Gastroesophageal sphincter (tissue), 4 donors: ENCODE data around the gene PPFIBP1. TPM values are rescaled to one million over a fixed set of nuclear protein-coding genes. Genes with fewer than 3 reads are reported as not detected.

Source experiments
- ATAC-seq: fragments of 150-250 bp; one replicate; pipeline ENCODE4 v1.9.1; 2016; ENCODE audit warnings: mild to moderate bottlenecking, moderate library complexity
- H3K27ac ChIP-seq, 4 donors: fragments of 200-600 bp; sonication (generic) in 3 of 4; 1 replicate in 3 of 4; 2 replicates in 1 of 4; pipeline ENCODE4 v1.5.1; 2016 to 2019
- H3K27me3 ChIP-seq: fragments of 200-600 bp; sonication (generic); one replicate; pipeline ENCODE4 v1.5.1; 2019
- H3K36me3 ChIP-seq, 2 donors: fragments of 200-600 bp; sonication (generic); one replicate each; pipeline ENCODE4 v1.5.1; 2019; ENCODE audit warnings: control low read depth in 1 of 2
- H3K4me1 ChIP-seq, 3 donors: fragments of 200-600 bp; sonication (generic); 1 replicate in 2 of 3; 2 replicates in 1 of 3; pipeline ENCODE4 v1.5.1; 2016 to 2019; ENCODE audit warnings: control low read depth in 2 of 3
- H3K4me3 ChIP-seq, 2 donors: fragments of 200-600 bp; sonication (generic); one replicate each; pipeline ENCODE4 v1.5.1; 2019; ENCODE audit warnings: mild to moderate bottlenecking in 1 of 2, moderate library complexity in 1 of 2
- H3K9me3 ChIP-seq, 3 donors: fragments of 200-600 bp; sonication (generic); one replicate each; pipeline ENCODE4 v1.5.1; 2017 to 2019; ENCODE audit warnings: control low read depth in 2 of 3
- EP300 ChIP-seq: sonication (generic); formaldehyde crosslinking; IDR thresholded peaks from one replicate; pipeline ENCODE4 v1.6.1; 2017; ENCODE audit warnings: antibody characterized with exemption, mild to moderate bottlenecking
- POLR2A ChIP-seq, 2 donors: fragments of 450-650 bp; IDR thresholded peaks; one replicate each; pipeline ENCODE4 v1.6.1; 2017; ENCODE audit warnings: antibody characterized with exemption in 2 of 2, mild to moderate bottlenecking in 2 of 2, moderate library complexity in 1 of 2
- POLR2AphosphoS5 ChIP-seq: sonication (generic); formaldehyde crosslinking; IDR thresholded peaks from one replicate; pipeline ENCODE4 v1.6.1; 2017; ENCODE audit warnings: antibody characterized with exemption
- WGBS, 2 donors: methylation state at CpG; one replicate each; pipeline ENCODE4 v1.1.5; 2018; ENCODE audit warnings: low coverage in 1 of 2; 5-methylcytosine and 5-hydroxymethylcytosine counted together
- total RNA-seq, 4 donors: library from RNA; depleted of rRNA; stranded (reverse); fragments of >200 nt; gene quantifications; one replicate each; pipeline ENCODE4 v1.1.0, GENCODE V29; 2016
- TF ChIP-seq, protein P1 (sequence below), 4 experiments: fragments of 200-600 bp in 2 of 4; fragments of 450-650 bp in 2 of 4; sonication (generic) in 1 of 4; IDR thresholded peaks; one replicate each; pipeline ENCODE4 v1.5.1; 2017 to 2019; ENCODE audit warnings: antibody characterized with exemption in 4 of 4, mild to moderate bottlenecking in 2 of 4, moderate library complexity in 2 of 4

Gene PPFIBP1
- total RNA-seq, 4 donors from 2014 or later: 70.7 to 78.7 (median 72.5) TPM

DNA sequence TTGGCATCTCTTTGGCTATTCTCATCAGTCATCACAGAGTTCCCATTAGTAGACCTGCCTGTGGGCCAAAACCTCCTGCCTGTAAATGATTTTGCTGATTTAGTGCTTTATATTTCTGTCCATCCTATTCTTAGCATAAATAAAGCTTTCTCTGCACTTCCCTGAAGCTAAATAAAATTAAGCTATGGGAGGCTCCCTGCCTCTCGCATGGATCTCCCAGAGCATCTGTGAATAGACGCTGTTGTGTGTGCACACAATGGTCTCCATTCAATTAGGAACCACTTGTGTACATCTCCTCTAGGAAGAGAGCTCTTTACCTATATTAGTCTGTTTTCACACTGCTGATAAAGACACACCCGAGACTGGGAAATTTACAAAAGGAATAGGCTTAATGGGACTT lies 80.4 kb downstream of the PPFIBP1 start:
- Histone ChIP-seq H3K36me3 (no peaks in the 10 kb centered on the region), H3K27ac (no peak overlapping the region), H3K4me1 (peaks cover 0 to 27% (median 3%) of the 10 kb centered on the region in 3 donors), H3K9me3 (no peaks in the 10 kb centered on the region), H3K27me3 (no peaks in the 10 kb centered on the region), H3K4me3 (no peak overlapping the region)
- WGBS, 2 donors: 92% methylated on average over 2 of the region's 3 CpGs; no CpG with 5 or more reads in 1 of the 2 donors
- ATAC-seq: no peak
- TF ChIP-seq POLR2A (IDR thresholded peaks at IDR 0.05) (no peak), EP300 (no peak), POLR2AphosphoS5 (no peak)
- TF ChIP-seq, protein P1, sequence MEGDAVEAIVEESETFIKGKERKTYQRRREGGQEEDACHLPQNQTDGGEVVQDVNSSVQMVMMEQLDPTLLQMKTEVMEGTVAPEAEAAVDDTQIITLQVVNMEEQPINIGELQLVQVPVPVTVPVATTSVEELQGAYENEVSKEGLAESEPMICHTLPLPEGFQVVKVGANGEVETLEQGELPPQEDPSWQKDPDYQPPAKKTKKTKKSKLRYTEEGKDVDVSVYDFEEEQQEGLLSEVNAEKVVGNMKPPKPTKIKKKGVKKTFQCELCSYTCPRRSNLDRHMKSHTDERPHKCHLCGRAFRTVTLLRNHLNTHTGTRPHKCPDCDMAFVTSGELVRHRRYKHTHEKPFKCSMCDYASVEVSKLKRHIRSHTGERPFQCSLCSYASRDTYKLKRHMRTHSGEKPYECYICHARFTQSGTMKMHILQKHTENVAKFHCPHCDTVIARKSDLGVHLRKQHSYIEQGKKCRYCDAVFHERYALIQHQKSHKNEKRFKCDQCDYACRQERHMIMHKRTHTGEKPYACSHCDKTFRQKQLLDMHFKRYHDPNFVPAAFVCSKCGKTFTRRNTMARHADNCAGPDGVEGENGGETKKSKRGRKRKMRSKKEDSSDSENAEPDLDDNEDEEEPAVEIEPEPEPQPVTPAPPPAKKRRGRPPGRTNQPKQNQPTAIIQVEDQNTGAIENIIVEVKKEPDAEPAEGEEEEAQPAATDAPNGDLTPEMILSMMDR (IDR thresholded peaks at IDR 0.05): no peak

- Histone ChIP-seq H3K36me3 (no peaks in the 10 kb centered on the region), H3K27me3 (no peaks in the 10 kb centered on the region), H3K27ac (no peak overlapping the region), H3K4me3 (no peak overlapping the region), H3K4me1 (peaks cover 3 to 39% (median 3%) of the 10 kb centered on the region in 3 donors), H3K9me3 (no peaks in the 10 kb centered on the region)
- TF ChIP-seq EP300: no peak
- no peak for TF ChIP-seq POLR2AphosphoS5
- TF ChIP-seq POLR2A (IDR thresholded peaks at IDR 0.05): no peak
- TF ChIP-seq, protein P1 (IDR thresholded peaks at IDR 0.05): no peak
- 38 to 39% methylated on average over 2 of the region's 2 CpGs for WGBS, 2 donors
- no peak for ATAC-seq
Measured at GRCh38 chr12:27606986-27607385, 83.0 kb downstream of the PPFIBP1 start.

- no peaks in the 10 kb centered on the region for H3K27me3 ChIP-seq
- H3K9me3 ChIP-seq: no peaks in the 10 kb centered on the region
- H3K4me3 ChIP-seq: no peak overlapping the region
- no peak overlapping the region for H3K27ac ChIP-seq
- TF ChIP-seq POLR2AphosphoS5 (no peak), POLR2A (IDR thresholded peaks at IDR 0.05) (no peak), EP300 (no peak)
- TF ChIP-seq, protein P1 (IDR thresholded peaks at IDR 0.05): no peak
- H3K36me3 ChIP-seq: no peaks in the 10 kb centered on the region
- no peak for ATAC-seq
- H3K4me1 ChIP-seq: peaks cover 3 to 40% (median 3%) of the 10 kb centered on the region in 3 donors
- WGBS, 2 donors: 71 to 80% methylated on average over 2 to 4 of the region's 4 CpGs
Measured at GRCh38 chr12:27607591-27607990, 83.6 kb downstream of the PPFIBP1 start.

DNA sequence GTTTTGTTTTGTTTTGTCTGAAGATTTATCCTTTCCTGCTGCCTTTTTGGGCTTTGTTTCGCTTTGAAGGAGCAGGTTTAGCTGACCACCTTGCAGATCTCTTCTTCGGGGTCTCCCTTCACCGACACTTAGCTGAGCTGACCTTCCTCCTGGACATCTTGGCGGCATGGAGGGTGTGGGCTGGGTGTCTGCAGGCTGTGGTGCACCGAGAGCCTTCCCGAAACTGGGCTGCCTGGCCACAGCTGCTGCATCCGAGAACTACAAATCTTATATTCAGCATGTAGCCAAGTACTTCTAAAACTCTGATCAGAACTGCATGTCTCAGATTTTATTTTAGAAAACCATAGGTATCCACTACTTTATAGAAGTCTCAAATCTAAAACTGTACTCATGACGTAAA lies 84.9 kb downstream of the PPFIBP1 start:
- Histone ChIP-seq H3K4me1 (peaks cover 3 to 40% (median 3%) of the 10 kb centered on the region in 3 donors), H3K27ac (peak overlapping the region in 1 of 4 donors; percentile 13), H3K9me3 (no peaks in the 10 kb centered on the region), H3K27me3 (no peaks in the 10 kb centered on the region), H3K36me3 (no peaks in the 10 kb centered on the region), H3K4me3 (peak overlapping the region in 1 of 2 donors; percentile 12)
- TF ChIP-seq POLR2AphosphoS5 (no peak), POLR2A (IDR thresholded peaks at IDR 0.05) (no peak), EP300 (no peak)
- TF ChIP-seq, protein P1 (IDR thresholded peaks at IDR 0.05): no peak
- WGBS, 2 donors: 75 to 90% methylated on average over 1 to 8 of the region's 8 CpGs
- no peak for ATAC-seq

GRCh38 chr12:27610374-27610773 lies 86.4 kb downstream of the PPFIBP1 start:
- no peaks in the 10 kb centered on the region for H3K36me3 ChIP-seq
- H3K27ac ChIP-seq: no peak overlapping the region
- peaks cover 3 to 40% (median 3%) of the 10 kb centered on the region in 3 donors for H3K4me1 ChIP-seq
- H3K4me3 ChIP-seq: no peak overlapping the region
- no peaks in the 10 kb centered on the region for H3K9me3 ChIP-seq
- TF ChIP-seq EP300 (no peak), POLR2AphosphoS5 (no peak), POLR2A (IDR thresholded peaks at IDR 0.05) (no peak)
- TF ChIP-seq, protein P1 (IDR thresholded peaks at IDR 0.05): no peak
- H3K27me3 ChIP-seq: no peaks in the 10 kb centered on the region
- ATAC-seq: no peak
- 37 to 42% methylated on average over 2 of the region's 2 CpGs for WGBS, 2 donors
